Spleen (tissue), 11 donors: Measurements from ENCODE around the gene FGD5. TPM values are rescaled to one million over a fixed set of nuclear protein-coding genes. Genes with fewer than 3 reads are reported as not detected.

Source experiments
- DNase-seq: peaks from one replicate; pipeline ENCODE4 v3.0.0-alpha.2; 2020
- H3K27ac ChIP-seq, 8 donors: fragments of 200-600 bp; sonication (generic) in 7 of 8; 1 replicate in 4 of 8; 2 replicates in 4 of 8; pipeline versions ENCODE4 v1.5.0 to v1.8.0; 2016 to 2021; ENCODE audit warnings: inconsistent platforms in 4 of 8, mild to moderate bottlenecking in 4 of 8, moderate library complexity in 1 of 8
- H3K27me3 ChIP-seq, 7 donors: fragments of 200-600 bp; sonication (generic) in 6 of 7; replicated peaks in 1 of 7; 1 replicate in 4 of 7; 2 replicates in 3 of 7; pipeline versions ENCODE4 v1.5.0 to v1.8.0; 2016 to 2021; ENCODE audit warnings: inconsistent platforms in 3 of 7, mild to moderate bottlenecking in 1 of 7
- H3K36me3 ChIP-seq, 6 donors: fragments of 200-600 bp; sonication (generic) in 5 of 6; 1 replicate in 4 of 6; 2 replicates in 2 of 6; pipeline versions ENCODE4 v1.5.0 to v1.8.0; 2016 to 2021; ENCODE audit warnings: inconsistent platforms in 2 of 6
- H3K4me1 ChIP-seq, 6 donors: fragments of 200-600 bp; sonication (generic) in 5 of 6; 1 replicate in 3 of 6; 2 replicates in 3 of 6; pipeline versions ENCODE4 v1.5.0 to v1.8.0; 2016 to 2021; ENCODE audit warnings: inconsistent platforms in 3 of 6
- H3K4me3 ChIP-seq, 8 donors: fragments of 200-600 bp; sonication (generic) in 7 of 8; 1 replicate in 4 of 8; 2 replicates in 4 of 8; pipeline versions ENCODE4 v1.5.0 to v1.8.0; 2016 to 2021; ENCODE audit warnings: inconsistent platforms in 4 of 8, mild to moderate bottlenecking in 4 of 8, moderate library complexity in 2 of 8
- H3K9me3 ChIP-seq, 8 donors: fragments of 200-600 bp; sonication (generic) in 7 of 8; 1 replicate in 4 of 8; 2 replicates in 4 of 8; pipeline versions ENCODE4 v1.5.0 to v1.8.0; 2016 to 2021; ENCODE audit warnings: inconsistent platforms in 4 of 8
- CTCF ChIP-seq, 11 experiments: fragments of 200-600 bp in 7 of 11; fragments of 450-650 bp in 4 of 11; sonication (generic) in 4 of 11; IDR thresholded peaks in 8 of 11; conservative IDR thresholded peaks in 3 of 11; 1 replicate in 7 of 11; 2 replicates in 4 of 11; pipeline versions ENCODE4 v1.4.0 to v1.8.0; 2016 to 2021; ENCODE audit warnings: antibody characterized with exemption in 11 of 11, inconsistent platforms in 4 of 11, mild to moderate bottlenecking in 1 of 11
- POLR2A ChIP-seq, 3 donors: fragments of 450-650 bp; IDR thresholded peaks; one replicate each; pipeline ENCODE4 v1.5.1; 2017; ENCODE audit warnings: antibody characterized with exemption in 3 of 3, mild to moderate bottlenecking in 1 of 3
- POLR2AphosphoS5 ChIP-seq, 3 donors: sonication (generic); formaldehyde crosslinking; IDR thresholded peaks; one replicate each; pipeline ENCODE4 v1.5.1; 2017; ENCODE audit warnings: antibody characterized with exemption in 3 of 3
- WGBS, 5 donors: extraction: QIAGEN DNeasy Blood & Tissue Kit in 3 of 5; methylation state at CpG; one replicate each; pipeline versions ENCODE4 v1.1.5 to v1.1.7; 2013 to 2018; 5-methylcytosine and 5-hydroxymethylcytosine counted together
- intact Hi-C: fragments of 100-400 bp; cut with DNase I; formaldehyde crosslinking; loops from one replicate; pipeline ENCODE4 v1.15.0; 2023; ENCODE audit warnings: low total_unique reads
- polyA plus RNA-seq, 3 donors: library from polyadenylated mRNA; stranded (reverse); fragments of 200-250 nt; gene quantifications; one replicate each; pipeline ENCODE4 v1.2.1, GENCODE V29; 2013
- total RNA-seq, 7 donors: library from RNA; depleted of rRNA in 3 of 7; stranded (reverse); fragments of >200 nt in 3 of 7; fragmentation: NEBNext Ultra II Directional in 4 of 7; extraction: Animal tissue kit (Norgen Biotek cat#: 25700) in 4 of 7; gene quantifications; one replicate each; pipeline versions ENCODE4 v1.1.0 to v1.2.1, GENCODE V29; 2016 to 2021
- donor health status: healthy with polysubstance abuse.
- donor health status: DM: no; HTN: no; CAD: no; lungs with moderate emphysema.
- donor health status: DM: no; HTN: no; CAD: no.
- donor health status: Bipolar disorder and iron deficiency.
- donor health status: healthy.
- donor health status: DM: no; HTN: no; CAD: no.
- donor health status: DM: yes; HTN: yes; CAD: no.

FGD5 gene
- total and polyA plus RNA-seq, 10 donors, result 6.0 to 145 (median 63.8) TPM

- 83 to 93% (median 88%) methylated on average over 9 of the region's 9 CpGs for WGBS, 5 donors
- H3K27me3 ChIP-seq, result peaks cover 0 to 16% (median 0%) of the 10 kb centered on the region in 7 donors
- intact Hi-C loops, result no loop called here
These were observed 17.7 kb upstream of the FGD5 start for GRCh38 chr3:14801031-14801430.

GRCh38 chr3:14801668-14802380, 16.9 kb upstream of the FGD5 start:
- DNase-seq, result peak; percentile 70
- Histone ChIP-seq H3K4me3 (no peak overlapping the region), H3K4me1 (peaks cover 5 to 65% (median 42%) of the 10 kb centered on the region in 6 donors), H3K27ac (peak overlapping the region; percentile 3 to 86 (median 63)), H3K9me3 (no peaks in the 10 kb centered on the region), H3K27me3 (peaks cover 0 to 16% (median 0%) of the 10 kb centered on the region in 7 donors), H3K36me3 (no peaks in the 10 kb centered on the region)
- intact Hi-C loops, result no loop called here
- 55 to 69% (median 65%) methylated on average over 8 to 10 of the region's 10 CpGs for WGBS, 5 donors
- no peak for TF ChIP-seq POLR2AphosphoS5 (IDR thresholded peaks at IDR 0.05)
- TF ChIP-seq CTCF (IDR thresholded peaks at IDR 0.05 in 8 of 11, conservative IDR thresholded peaks at IDR 0.05 in 3 of 11), result no peak
- no peak for TF ChIP-seq POLR2A (IDR thresholded peaks at IDR 0.05)

More at GRCh38 chr3:14801031-14801430, 17.7 kb upstream of the FGD5 start:
- TF ChIP-seq POLR2A (IDR thresholded peaks at IDR 0.05) (no peak), POLR2AphosphoS5 (IDR thresholded peaks at IDR 0.05) (no peak), CTCF (IDR thresholded peaks at IDR 0.05 in 8 of 11, conservative IDR thresholded peaks at IDR 0.05 in 3 of 11) (no peak)
- no peaks in the 10 kb centered on the region for H3K9me3 ChIP-seq
- H3K27ac ChIP-seq, result peak overlapping the region in 3 of 8 donors; percentile 79 to 86 (median 84)
- peaks cover 5 to 57% (median 35%) of the 10 kb centered on the region in 6 donors for H3K4me1 ChIP-seq
- no peak overlapping the region for H3K4me3 ChIP-seq
- DNase-seq, result peak; percentile 23
- no peaks in the 10 kb centered on the region for H3K36me3 ChIP-seq

GRCh38 chr3:14802381-14802731, 16.4 kb upstream of the FGD5 start:
- WGBS, 5 donors, result 72 to 77% (median 75%) methylated on average over 6 to 7 of the region's 7 CpGs
- H3K4me3 ChIP-seq, result no peak overlapping the region
- H3K9me3 ChIP-seq, result no peaks in the 10 kb centered on the region
- peak; percentile 79 for DNase-seq
- intact Hi-C loops, result no loop called here
- peaks cover 5 to 70% (median 46%) of the 10 kb centered on the region in 6 donors for H3K4me1 ChIP-seq
- TF ChIP-seq POLR2AphosphoS5 (IDR thresholded peaks at IDR 0.05), result peak; percentile 40 to 74 (median 52)
- TF ChIP-seq POLR2A (IDR thresholded peaks at IDR 0.05), result no peak
- H3K36me3 ChIP-seq, result no peaks in the 10 kb centered on the region
- peak overlapping the region; percentile 3 to 86 (median 63) for H3K27ac ChIP-seq
- peaks cover 0 to 17% (median 0%) of the 10 kb centered on the region in 7 donors for H3K27me3 ChIP-seq

GRCh38 chr3:14803101-14803980, 15.4 kb upstream of the FGD5 start:
- Histone ChIP-seq H3K4me1 (peaks cover 5 to 71% (median 45%) of the 10 kb centered on the region in 6 donors), H3K27ac (peak overlapping the region in 7 of 8 donors; percentile 44 to 86 (median 67)), H3K36me3 (no peaks in the 10 kb centered on the region), H3K27me3 (peaks cover 0 to 24% (median 0%) of the 10 kb centered on the region in 7 donors), H3K9me3 (no peaks in the 10 kb centered on the region), H3K4me3 (peak overlapping the region in 1 of 8 donors; percentile 9)
- WGBS, 5 donors, result 49 to 61% (median 59%) methylated on average over 12 to 13 of the region's 13 CpGs
- peak; percentile 71 for DNase-seq
- TF ChIP-seq CTCF (IDR thresholded peaks at IDR 0.05 in 8 of 11, conservative IDR thresholded peaks at IDR 0.05 in 3 of 11) (peak in 1 of 11 experiments; percentile 15), POLR2A (IDR thresholded peaks at IDR 0.05) (no peak)
- intact Hi-C loops, result no loop called here
